GM12878 (cell line): ENCODE measurements around the gene ZNF804A. TPM values are rescaled to one million over a fixed set of nuclear protein-coding genes. Genes with fewer than 3 reads are reported as not detected.

Source experiments
- ATAC-seq: fragments of 200-7000 bp; cut with Tn5 transposase; 3 replicates; pipeline ENCODE4 v1.9.1; 2020; ENCODE audit warnings: mild to moderate bottlenecking, moderate library complexity
- BruUV-seq: library from RNA; stranded (reverse); fragments of 400-500 nt; replicated peaks from 2 replicates; lab custom pipeline; 2021; lab: Mats Ljungman, UMichigan
- CTCF ChIA-PET: fragments of 300-600 bp; sonication (Branson Sonifier 250); formaldehyde crosslinking; extraction: SDS; loops from one replicate; lab custom pipeline; 2021; ENCODE audit warnings: inconsistent platforms; lab: Yijun Ruan, JAX
- POLR2A ChIA-PET: fragments of 350-600 bp; formaldehyde crosslinking; extraction: SDS; loops from one replicate; lab custom pipeline; 2021; ENCODE audit warnings: inconsistent platforms; lab: Charles Lee
- RAD21 ChIA-PET: fragments of 300-600 bp; sonication (Branson Sonifier 250); formaldehyde crosslinking; loops from one replicate; lab custom pipeline; 2023; ENCODE audit warnings: antibody characterized with exemption; ENCODE audit not compliant: unreplicated experiment; lab: Charles Lee
- SMC1A ChIA-PET: fragments of 300-600 bp; sonication (Branson Sonifier 250); formaldehyde crosslinking; loops from one replicate; lab custom pipeline; 2023; ENCODE audit not compliant: unreplicated experiment, uncharacterized antibody; lab: Charles Lee
- DNase-seq: peaks from one replicate; pipeline ENCODE4 v3.0.0-alpha.2; 2011; ENCODE audit warnings: low read depth, low spot score
- FAIRE-seq: peaks from 3 replicates; lab custom pipeline; 2011; peaks lifted over from hg19 to GRCh38; lab: Jason Lieb, UNC
- H2AFZ ChIP-seq: 2 replicates; pipeline ENCODE4 v1.6.0; 2011; ENCODE audit warnings: low read depth, low read length, control low read depth; ENCODE audit not compliant: control insufficient read depth
- H3K27ac ChIP-seq: 2 replicates; pipeline ENCODE4 v1.5.1; 2011; ENCODE audit warnings: control low read depth; ENCODE audit not compliant: control insufficient read depth, insufficient read depth
- H3K27me3 ChIP-seq, 2 experiments: replicated peaks in 1 of 2; 2 replicates each; pipeline versions ENCODE4 v1.6.0 to v1.6.1; 2011; ENCODE audit warnings: low read length in 1 of 2; ENCODE audit not compliant: control insufficient read depth in 2 of 2, insufficient read depth in 2 of 2
- H3K36me3 ChIP-seq, 2 experiments: 2 replicates each; pipeline ENCODE4 v1.5.1; 2011; ENCODE audit warnings: low read length in 1 of 2; ENCODE audit not compliant: control insufficient read depth in 2 of 2, insufficient read depth in 2 of 2
- H3K4me1 ChIP-seq: 2 replicates; pipeline ENCODE4 v1.6.1; 2011; ENCODE audit warnings: mild to moderate bottlenecking, low read length, moderate library complexity, mixed read lengths; ENCODE audit not compliant: control insufficient read depth, insufficient read depth
- H3K4me2 ChIP-seq: 2 replicates; pipeline ENCODE4 v1.6.0; 2011; ENCODE audit warnings: control low read depth; ENCODE audit not compliant: control insufficient read depth, insufficient read depth
- H3K4me3 ChIP-seq: fragments of 200-600 bp; sonication (generic); 2 replicates; pipeline ENCODE4 v1.5.1; 2016
- H3K79me2 ChIP-seq: 2 replicates; pipeline ENCODE4 v1.6.0; 2011; ENCODE audit warnings: low read length; ENCODE audit not compliant: control insufficient read depth, insufficient read depth
- H3K9ac ChIP-seq: 2 replicates; pipeline ENCODE4 v1.8.0; 2011; ENCODE audit warnings: low read length, control low read depth, mixed read lengths; ENCODE audit not compliant: control insufficient read depth, insufficient read depth
- H3K9me3 ChIP-seq: replicated peaks from 3 replicates; pipeline ENCODE4 v1.5.1; 2011; ENCODE audit warnings: mild to moderate bottlenecking, low read length; ENCODE audit not compliant: control insufficient read depth, insufficient read depth
- H4K20me1 ChIP-seq: 2 replicates; pipeline ENCODE4 v1.6.0; 2011; ENCODE audit not compliant: control insufficient read depth, insufficient read depth
- BCLAF1 ChIP-seq: fragments of 450-650 bp; IDR thresholded peaks from 2 replicates; pipeline ENCODE4 v1.6.1; 2017; ENCODE audit warnings: antibody characterized with exemption, mild to moderate bottlenecking, moderate library complexity
- CEBPB ChIP-seq, 2 experiments: fragments of 150-350 bp in 1 of 2; IDR thresholded peaks; 2 replicates each; pipeline ENCODE4 v1.6.1; 2012 to 2014; ENCODE audit warnings: low read depth in 2 of 2, low read length in 2 of 2, borderline replicate concordance in 1 of 2, inconsistent platforms in 1 of 2
- EZH2 ChIP-seq: IDR thresholded peaks from 2 replicates; pipeline ENCODE4 v1.6.1; 2012; ENCODE audit warnings: low read depth, mild to moderate bottlenecking, control low read depth, inconsistent platforms, low read length, borderline replicate concordance; ENCODE audit not compliant: control insufficient read depth
- IRF3 ChIP-seq: fragments of 450-650 bp; IDR thresholded peaks from 2 replicates; pipeline ENCODE4 v1.6.1; 2014; ENCODE audit warnings: mild to moderate bottlenecking
- JUNB ChIP-seq: IDR thresholded peaks from 2 replicates; pipeline ENCODE4 v1.6.1; 2016; ENCODE audit warnings: antibody characterized with exemption, mild to moderate bottlenecking
- MTA2 ChIP-seq: fragments of 450-650 bp; IDR thresholded peaks from 2 replicates; pipeline ENCODE4 v1.6.1; 2016; ENCODE audit warnings: low read depth, mild to moderate bottlenecking, moderate library complexity
- PKNOX1 ChIP-seq: fragments of 450-650 bp; IDR thresholded peaks from 2 replicates; pipeline ENCODE4 v1.6.1; 2016; ENCODE audit warnings: mild to moderate bottlenecking
- SIN3A ChIP-seq: IDR thresholded peaks from 2 replicates; pipeline ENCODE4 v1.6.1; 2012; ENCODE audit warnings: low read depth, low read length, improper control_type of control experiment
- SMAD5 ChIP-seq: IDR thresholded peaks from 2 replicates; pipeline ENCODE4 v1.6.1; 2016; ENCODE audit warnings: antibody characterized with exemption, low read depth
- ZNF384 ChIP-seq: IDR thresholded peaks from 2 replicates; pipeline ENCODE4 v1.6.1; 2012; ENCODE audit warnings: low read depth, mild to moderate bottlenecking, low read length, improper control_type of control experiment, borderline replicate concordance
- WGBS: methylation state at CpG from one replicate; pipeline ENCODE4 v1.1.6; 2016; ENCODE audit warnings: low lambda C conversion rate; ENCODE audit not compliant: insufficient replicate concordance, insufficient coverage; ENCODE audit errors: missing lambda C conversion rate; 5-methylcytosine and 5-hydroxymethylcytosine counted together
- in situ Hi-C: fragments of 300-500 bp; cut with MboI; formaldehyde crosslinking; loops from 9 replicates; pipeline ENCODE4 v1.14.3; 2018; ENCODE audit warnings: mixed read lengths
- intact Hi-C: fragments of 100-400 bp; cut with micrococcal nuclease; formaldehyde crosslinking; loops from one replicate; pipeline ENCODE4 v1.14.2; 2022; ENCODE audit not compliant: unreplicated experiment
- polyA plus RNA-seq, 11 experiments: library from polyadenylated mRNA; depleted of rRNA in 4 of 11; unstranded in 6 of 11; stranded (reverse) in 5 of 11; fragments of >200 nt; fragmentation: Nextera tagmentation in 4 of 11; fragmentation: Illumina TruSeq in 1 of 11; extraction: Ambion mirVana in 4 of 11; extraction: Trizol in 1 of 11; gene quantifications; 1 replicate in 1 of 11; 2 replicates in 10 of 11; pipeline versions ENCODE4 v1.2.1 to v1.2.3, GENCODE V29; 2011 to 2016; ENCODE audit warnings: inconsistent platforms in 2 of 11, missing spikeins in 2 of 11, low read depth in 1 of 11
- total RNA-seq, 4 experiments: library from RNA; depleted of rRNA in 3 of 4; stranded (reverse); fragments of >200 nt in 3 of 4; fragmentation: Illumina TruSeq in 1 of 4; extraction: Trizol in 1 of 4; gene quantifications; 2 replicates each; pipeline versions ENCODE4 v1.2.1 to v1.2.3, GENCODE V29; 2013 to 2021

ZNF804A gene
- total and polyA plus RNA-seq, 10 of the 15 experiments (the other 5 are each of a cell fraction or from before 2014, with no cell fraction given): 0.19 to 2.3 (median 1.4) TPM

GRCh38 chr2:184769023-184769422, 170.7 kb downstream of the ZNF804A start (continued):
- no peak for TF ChIP-seq BCLAF1
- TF ChIP-seq CEBPB (IDR thresholded peaks at IDR 0.05; ENCODE audit: borderline replicate concordance in 1 of 2, low read depth in 2 of 2, low read length in 2 of 2): no peak
- TF ChIP-seq PKNOX1: no peak
- no peak for TF ChIP-seq JUNB

- H3K4me2 ChIP-seq: no peak overlapping the region
- no peak overlapping the region for H2AFZ ChIP-seq
- no peak overlapping the region for H3K4me3 ChIP-seq
- RAD21 ChIA-PET: no interaction called here
- in situ Hi-C loops: no loop called here
- H3K9ac ChIP-seq: no peak overlapping the region
- TF ChIP-seq SIN3A: no peak
- no peak for TF ChIP-seq EZH2
- no peak for TF ChIP-seq SMAD5
- no peak for TF ChIP-seq IRF3
- no peak for TF ChIP-seq ZNF384
- TF ChIP-seq MTA2: no peak
- TF ChIP-seq, all 136 proteins: peak for 0
- DNase-seq (no peak), FAIRE-seq (no peak), ATAC-seq (no peak)
- intact Hi-C loops: no loop called here
- Histone ChIP-seq H3K79me2 (no peaks in the 10 kb centered on the region), H4K20me1 (no peaks in the 10 kb centered on the region), H3K27ac (no peak overlapping the region), H3K36me3 (no peaks in the 10 kb centered on the region), H3K4me1 (no peaks in the 10 kb centered on the region), H3K27me3 (no peaks in the 10 kb centered on the region), H3K9me3 (no peaks in the 10 kb centered on the region)
- CTCF ChIA-PET: no interaction called here
- SMC1A ChIA-PET: no interaction called here
- no TSS peak for BruUV-seq
- POLR2A ChIA-PET: no interaction called here
- 37% methylated on average over 1 of the region's 1 CpG for WGBS
Observed at GRCh38 chr2:184769686-184770085, 171.4 kb downstream of the ZNF804A start.
